ENCODE data around the gene MUC3A.
"Not testable (repeated sequence)": the region's sequence is repeated elsewhere in the genome, so short reads cannot be mapped to it uniquely, and the experiment has no call there.

MUC3A gene

GRCh38 chr7:100911484-100911883, 37.9 kb upstream of the MUC3A start:
- TF ChIP-seq CTCF (conservative IDR thresholded peaks at IDR 0.05; ENCODE audit: control insufficient read depth, insufficient read depth, low read depth, low read length), result no peak
- no peak for DNase-seq (ENCODE audit: low read depth)
- H3K4me3 ChIP-seq (ENCODE audit: control insufficient read depth, low read depth, low read length), result no peak overlapping the region

GRCh38 chr7:100914208-100914878, 35.0 kb upstream of the MUC3A start:
- TF ChIP-seq CTCF (conservative IDR thresholded peaks at IDR 0.05; ENCODE audit: control insufficient read depth, insufficient read depth, low read depth, low read length), result no peak
- no peak overlapping the region for H3K4me3 ChIP-seq (ENCODE audit: control insufficient read depth, low read depth, low read length)
- DNase-seq (ENCODE audit: low read depth), result peak; percentile 6

- DNase-seq (ENCODE audit: low read depth), result peak; percentile 8
- no peak for TF ChIP-seq CTCF (conservative IDR thresholded peaks at IDR 0.05; ENCODE audit: control insufficient read depth, insufficient read depth, low read depth, low read length)
- H3K4me3 ChIP-seq (ENCODE audit: control insufficient read depth, low read depth, low read length), result no peak overlapping the region
Measured at GRCh38 chr7:100914879-100915447, 34.4 kb upstream of the MUC3A start.

- not testable (repeated sequence) for H3K4me3 ChIP-seq (ENCODE audit: control insufficient read depth, low read depth, low read length); DNase-seq (ENCODE audit: low read depth)
Measured at GRCh38 chr7:100919335-100919734, 30.0 kb upstream of the MUC3A start.

GRCh38 chr7:100919779-100920437, 29.4 kb upstream of the MUC3A start:
- DNase-seq (ENCODE audit: low read depth); H3K4me3 ChIP-seq (ENCODE audit: control insufficient read depth, low read depth, low read length): not testable (repeated sequence)

- DNase-seq (ENCODE audit: low read depth), result no peak
- TF ChIP-seq CTCF (conservative IDR thresholded peaks at IDR 0.05; ENCODE audit: control insufficient read depth, insufficient read depth, low read depth, low read length), result no peak
Measured at GRCh38 chr7:100921039-100921438, 28.3 kb upstream of the MUC3A start.

GRCh38 chr7:100923616-100924015, 25.7 kb upstream of the MUC3A start:
- not testable (repeated sequence) for H3K4me3 ChIP-seq (ENCODE audit: control insufficient read depth, low read depth, low read length); DNase-seq (ENCODE audit: low read depth)

More at GRCh38 chr7:100921039-100921438, 28.3 kb upstream of the MUC3A start:
- no peak overlapping the region for H3K4me3 ChIP-seq (ENCODE audit: control insufficient read depth, low read depth, low read length)

- no peak overlapping the region for H3K4me3 ChIP-seq (ENCODE audit: control insufficient read depth, low read depth, low read length)
- no peak for DNase-seq (ENCODE audit: low read depth)
- no peak for TF ChIP-seq CTCF (conservative IDR thresholded peaks at IDR 0.05; ENCODE audit: control insufficient read depth, insufficient read depth, low read depth, low read length)
Measured at GRCh38 chr7:100929808-100930174, 19.5 kb upstream of the MUC3A start.

Measured in fibroblast of mammary gland (primary cell).